Neural crest cell (in vitro differentiated cells): Measurements from ENCODE around the gene KRT32. TPM values are rescaled to one million over a fixed set of nuclear protein-coding genes. Genes with fewer than 3 reads are reported as not detected.

ENCODE experiments used
- DNase-seq: peaks from one replicate; pipeline ENCODE4 v3.0.0; 2021; ENCODE audit warnings: low read depth, mixed read lengths, low spot score
- H3K27ac Mint-ChIP-seq: one replicate; pipeline ENCODE4 v1.8.0; 2021; ENCODE audit warnings: mild to moderate bottlenecking, mixed read lengths; ENCODE audit not compliant: unreplicated experiment
- H3K27me3 Mint-ChIP-seq: 2 replicates; pipeline ENCODE4 v1.8.0; 2021; ENCODE audit warnings: low read depth, mild to moderate bottlenecking, mixed read lengths
- H3K36me3 Mint-ChIP-seq: 2 replicates; pipeline ENCODE4 v1.8.0; 2021; ENCODE audit warnings: low read depth, mild to moderate bottlenecking, mixed read lengths
- H3K4me1 Mint-ChIP-seq: 2 replicates; pipeline ENCODE4 v1.8.0; 2021; ENCODE audit warnings: mixed read lengths
- H3K4me3 Mint-ChIP-seq: one replicate; pipeline ENCODE4 v1.8.0; 2021; ENCODE audit warnings: mild to moderate bottlenecking, mixed read lengths
- H3K9me3 Mint-ChIP-seq: 2 replicates; pipeline ENCODE4 v1.8.0; 2021; ENCODE audit warnings: mixed read lengths
- total RNA-seq: library from RNA; stranded (reverse); gene quantifications from 2 replicates; pipeline ENCODE4 v1.2.1, GENCODE V29; 2021
- TF ChIP-seq, protein P1 (sequence below): fragments of 200-600 bp; sonication (generic); conservative IDR thresholded peaks from 2 replicates; pipeline ENCODE4 v1.5.0; 2021; ENCODE audit warnings: antibody characterized with exemption, mild to moderate bottlenecking

KRT32 gene
- total RNA-seq, 1 donor from 2014 or later = not detected

DNA sequence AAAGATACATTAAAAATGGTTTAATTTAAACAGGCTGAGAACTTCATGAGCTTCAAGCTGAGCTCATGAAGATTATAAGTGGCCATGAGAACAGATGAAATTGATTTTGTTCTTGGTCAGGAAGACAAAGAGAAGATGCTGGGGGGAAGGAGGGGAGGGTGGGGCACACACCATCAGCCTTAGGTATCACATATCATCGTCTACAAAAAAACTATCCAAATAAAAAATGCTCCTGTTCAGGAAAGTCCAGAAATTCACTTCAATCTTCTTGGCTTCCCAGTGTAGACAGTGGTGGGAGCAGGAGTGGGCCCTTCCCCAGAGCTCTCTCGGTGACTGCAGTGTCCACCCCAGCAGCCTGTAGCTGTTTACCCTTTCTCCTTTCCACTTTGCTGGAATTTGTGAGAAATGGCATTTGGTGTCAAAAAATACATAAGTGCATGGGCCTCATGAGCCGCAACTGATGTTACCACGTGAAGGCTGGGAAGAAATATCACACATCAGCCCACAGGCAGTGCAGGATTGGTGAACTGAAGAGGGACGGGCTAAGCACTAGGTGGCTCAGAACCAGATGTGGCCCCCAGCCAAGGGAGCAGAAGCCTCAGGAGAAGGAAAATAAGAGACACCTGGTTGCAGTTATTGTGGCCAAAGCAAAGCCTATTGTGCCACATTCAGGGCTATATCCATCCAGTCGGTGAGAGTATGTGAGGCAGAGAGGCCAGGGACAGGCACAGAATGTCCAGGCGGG is 48.9 kb downstream of the KRT32 start:
- TF ChIP-seq, protein P1, sequence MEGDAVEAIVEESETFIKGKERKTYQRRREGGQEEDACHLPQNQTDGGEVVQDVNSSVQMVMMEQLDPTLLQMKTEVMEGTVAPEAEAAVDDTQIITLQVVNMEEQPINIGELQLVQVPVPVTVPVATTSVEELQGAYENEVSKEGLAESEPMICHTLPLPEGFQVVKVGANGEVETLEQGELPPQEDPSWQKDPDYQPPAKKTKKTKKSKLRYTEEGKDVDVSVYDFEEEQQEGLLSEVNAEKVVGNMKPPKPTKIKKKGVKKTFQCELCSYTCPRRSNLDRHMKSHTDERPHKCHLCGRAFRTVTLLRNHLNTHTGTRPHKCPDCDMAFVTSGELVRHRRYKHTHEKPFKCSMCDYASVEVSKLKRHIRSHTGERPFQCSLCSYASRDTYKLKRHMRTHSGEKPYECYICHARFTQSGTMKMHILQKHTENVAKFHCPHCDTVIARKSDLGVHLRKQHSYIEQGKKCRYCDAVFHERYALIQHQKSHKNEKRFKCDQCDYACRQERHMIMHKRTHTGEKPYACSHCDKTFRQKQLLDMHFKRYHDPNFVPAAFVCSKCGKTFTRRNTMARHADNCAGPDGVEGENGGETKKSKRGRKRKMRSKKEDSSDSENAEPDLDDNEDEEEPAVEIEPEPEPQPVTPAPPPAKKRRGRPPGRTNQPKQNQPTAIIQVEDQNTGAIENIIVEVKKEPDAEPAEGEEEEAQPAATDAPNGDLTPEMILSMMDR = no peak
- peaks cover 26% of the 10 kb centered on the region for H3K4me1 Mint-ChIP-seq
- H3K36me3 Mint-ChIP-seq = no peaks in the 10 kb centered on the region
- H3K27ac Mint-ChIP-seq = no peak overlapping the region
- no peaks in the 10 kb centered on the region for H3K27me3 Mint-ChIP-seq
- H3K9me3 Mint-ChIP-seq = peaks cover 2% of the 10 kb centered on the region
- DNase-seq = no peak
- no peak overlapping the region for H3K4me3 Mint-ChIP-seq

DNA sequence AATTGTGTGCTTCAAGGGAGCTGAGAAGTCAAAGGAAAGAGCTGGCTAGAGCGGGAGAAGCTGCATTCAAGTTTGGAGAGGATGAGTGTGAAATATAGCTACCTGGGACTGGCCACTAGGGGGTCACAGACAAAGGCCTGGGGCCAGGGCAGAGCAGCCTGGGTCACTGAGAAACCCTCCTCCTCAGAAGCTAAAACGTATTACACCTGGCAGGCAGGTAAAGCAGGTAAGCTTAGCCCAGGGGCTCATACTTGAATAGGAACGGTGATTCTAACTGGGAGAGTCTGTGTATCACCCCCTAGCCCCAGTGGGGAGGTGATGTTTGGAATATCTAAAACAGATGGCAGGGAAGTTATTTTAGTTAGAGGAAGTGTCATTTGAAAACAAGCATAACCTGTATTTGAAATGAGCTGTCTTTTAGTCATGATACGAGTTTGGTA is 49.6 kb downstream of the KRT32 start:
- DNase-seq = no peak
- H3K36me3 Mint-ChIP-seq = no peaks in the 10 kb centered on the region
- H3K27me3 Mint-ChIP-seq = no peaks in the 10 kb centered on the region
- no peak overlapping the region for H3K4me3 Mint-ChIP-seq
- peaks cover 30% of the 10 kb centered on the region for H3K4me1 Mint-ChIP-seq
- TF ChIP-seq, protein P1 = peak; percentile 66
- H3K27ac Mint-ChIP-seq = no peak overlapping the region
- peaks cover 2% of the 10 kb centered on the region for H3K9me3 Mint-ChIP-seq

DNA sequence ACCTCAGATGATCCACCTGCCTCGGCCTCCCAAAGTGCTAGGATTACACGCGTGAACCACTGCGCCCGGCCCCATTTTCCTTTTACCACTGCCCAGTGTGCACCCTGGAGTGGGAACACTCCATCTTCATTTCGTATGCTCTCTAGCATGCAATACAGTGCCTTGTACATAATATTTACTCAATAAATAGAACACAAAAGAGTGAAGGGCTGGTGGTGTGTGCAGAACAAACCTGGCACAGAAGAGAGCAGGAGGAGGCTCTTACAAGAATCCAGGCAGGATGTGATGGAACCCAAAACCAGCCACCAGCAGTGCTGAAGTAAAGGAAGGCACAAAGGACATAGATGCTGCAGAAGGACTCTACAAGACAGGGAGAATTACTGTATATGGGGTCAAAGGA is 50.1 kb downstream of the KRT32 start:
- H3K27ac Mint-ChIP-seq = peak overlapping the region; percentile 63
- no peak overlapping the region for H3K4me3 Mint-ChIP-seq
- no peak for DNase-seq
- H3K36me3 Mint-ChIP-seq = no peaks in the 10 kb centered on the region
- peaks cover 31% of the 10 kb centered on the region for H3K4me1 Mint-ChIP-seq
- TF ChIP-seq, protein P1 = no peak
- peaks cover 2% of the 10 kb centered on the region for H3K9me3 Mint-ChIP-seq
- H3K27me3 Mint-ChIP-seq = no peaks in the 10 kb centered on the region

DNA sequence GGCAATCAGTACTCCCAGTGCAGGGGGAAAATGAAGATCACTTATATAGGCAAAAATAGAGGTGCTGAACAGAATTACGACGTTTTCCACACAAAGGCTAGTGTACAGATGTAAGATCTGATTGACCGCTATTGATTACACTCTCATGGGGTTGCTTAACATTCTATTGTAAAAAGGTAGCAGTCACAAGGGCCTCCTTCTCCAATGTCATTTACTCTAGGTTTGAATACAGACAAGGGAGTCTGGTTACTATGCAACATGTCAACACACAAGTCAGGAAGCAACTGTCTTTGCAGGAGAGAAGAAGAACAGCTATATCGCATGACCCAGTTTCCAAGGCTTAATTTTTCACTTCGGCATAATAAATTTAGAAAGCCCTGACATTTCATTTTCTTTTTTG is 50.7 kb downstream of the KRT32 start:
- H3K27ac Mint-ChIP-seq = no peak overlapping the region
- peaks cover 35% of the 10 kb centered on the region for H3K4me1 Mint-ChIP-seq
- TF ChIP-seq, protein P1 = no peak
- no peak overlapping the region for H3K4me3 Mint-ChIP-seq
- no peaks in the 10 kb centered on the region for H3K27me3 Mint-ChIP-seq
- H3K36me3 Mint-ChIP-seq = no peaks in the 10 kb centered on the region
- DNase-seq = no peak
- peaks cover 2% of the 10 kb centered on the region for H3K9me3 Mint-ChIP-seq

DNA sequence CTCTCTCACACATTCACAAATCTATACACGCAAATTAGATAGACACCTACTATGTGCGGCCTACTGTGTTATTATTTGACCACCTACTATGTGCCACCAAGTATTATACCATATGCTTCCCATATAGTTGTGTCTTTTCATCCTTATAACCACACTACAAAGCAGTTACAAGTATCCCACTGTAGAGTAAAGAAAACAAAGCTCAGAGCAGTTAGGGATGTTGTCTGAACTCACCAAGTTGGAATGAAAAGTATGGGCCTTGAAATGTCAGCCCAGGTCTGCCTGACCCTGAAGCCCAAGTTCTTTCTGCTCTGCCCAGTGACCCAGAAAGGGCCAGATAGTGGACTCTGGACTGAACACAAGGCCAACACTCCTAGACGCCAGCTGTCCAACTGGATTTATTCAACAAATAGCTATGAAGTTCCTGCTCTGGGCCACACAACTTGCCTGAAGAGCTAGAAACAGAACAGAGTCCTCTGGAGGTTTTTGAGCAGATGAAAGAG is 51.3 kb downstream of the KRT32 start:
- no peaks in the 10 kb centered on the region for H3K36me3 Mint-ChIP-seq
- no peaks in the 10 kb centered on the region for H3K27me3 Mint-ChIP-seq
- peaks cover 37% of the 10 kb centered on the region for H3K4me1 Mint-ChIP-seq
- no peak for DNase-seq
- no peak overlapping the region for H3K27ac Mint-ChIP-seq
- TF ChIP-seq, protein P1 = no peak
- no peak overlapping the region for H3K4me3 Mint-ChIP-seq
- peaks cover 2% of the 10 kb centered on the region for H3K9me3 Mint-ChIP-seq
